Measurements from ENCODE around the gene CCDC85C.

The CCDC85C gene

GRCh38 chr14:99523704-99524055, 80.3 kb downstream of the CCDC85C start:
- H3K27ac ChIP-seq, result peak overlapping the region; percentile 57
- TF ChIP-seq, protein P1, sequence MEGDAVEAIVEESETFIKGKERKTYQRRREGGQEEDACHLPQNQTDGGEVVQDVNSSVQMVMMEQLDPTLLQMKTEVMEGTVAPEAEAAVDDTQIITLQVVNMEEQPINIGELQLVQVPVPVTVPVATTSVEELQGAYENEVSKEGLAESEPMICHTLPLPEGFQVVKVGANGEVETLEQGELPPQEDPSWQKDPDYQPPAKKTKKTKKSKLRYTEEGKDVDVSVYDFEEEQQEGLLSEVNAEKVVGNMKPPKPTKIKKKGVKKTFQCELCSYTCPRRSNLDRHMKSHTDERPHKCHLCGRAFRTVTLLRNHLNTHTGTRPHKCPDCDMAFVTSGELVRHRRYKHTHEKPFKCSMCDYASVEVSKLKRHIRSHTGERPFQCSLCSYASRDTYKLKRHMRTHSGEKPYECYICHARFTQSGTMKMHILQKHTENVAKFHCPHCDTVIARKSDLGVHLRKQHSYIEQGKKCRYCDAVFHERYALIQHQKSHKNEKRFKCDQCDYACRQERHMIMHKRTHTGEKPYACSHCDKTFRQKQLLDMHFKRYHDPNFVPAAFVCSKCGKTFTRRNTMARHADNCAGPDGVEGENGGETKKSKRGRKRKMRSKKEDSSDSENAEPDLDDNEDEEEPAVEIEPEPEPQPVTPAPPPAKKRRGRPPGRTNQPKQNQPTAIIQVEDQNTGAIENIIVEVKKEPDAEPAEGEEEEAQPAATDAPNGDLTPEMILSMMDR (conservative IDR thresholded peaks at IDR 0.05), result no peak

- TF ChIP-seq, protein P1 (conservative IDR thresholded peaks at IDR 0.05), result no peak
- peak overlapping the region; percentile 57; the same call in 1 of the 2 replicates for H3K27ac ChIP-seq
Measured at GRCh38 chr14:99522934-99523703, 80.9 kb downstream of the CCDC85C start.

- TF ChIP-seq, protein P1 (conservative IDR thresholded peaks at IDR 0.05), result no peak
- H3K27ac ChIP-seq, result no peak overlapping the region
Measured at GRCh38 chr14:99522457-99522891, 81.5 kb downstream of the CCDC85C start.

DNA sequence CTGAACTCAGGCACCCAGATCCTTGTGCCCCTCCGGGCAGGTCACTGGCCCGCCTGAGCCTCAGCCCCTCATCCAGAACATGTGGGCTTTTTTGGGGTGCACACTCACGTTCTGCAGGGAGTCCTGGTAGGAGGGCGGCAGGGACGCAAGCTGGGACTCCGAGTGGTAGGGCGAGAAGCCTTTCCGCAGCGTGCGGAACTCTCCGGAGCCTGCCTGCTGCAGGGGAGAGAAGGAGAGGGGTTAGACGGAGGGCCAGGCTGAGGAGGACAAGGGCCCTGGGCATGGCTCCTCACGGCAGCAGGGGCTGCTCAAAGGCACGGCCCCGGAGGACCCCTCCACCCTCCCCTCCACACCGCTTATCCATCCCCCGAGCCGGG, 82.0 kb downstream of the CCDC85C start:
- TF ChIP-seq, protein P1 (conservative IDR thresholded peaks at IDR 0.05), result no peak
- no peak overlapping the region for H3K27ac ChIP-seq

DNA sequence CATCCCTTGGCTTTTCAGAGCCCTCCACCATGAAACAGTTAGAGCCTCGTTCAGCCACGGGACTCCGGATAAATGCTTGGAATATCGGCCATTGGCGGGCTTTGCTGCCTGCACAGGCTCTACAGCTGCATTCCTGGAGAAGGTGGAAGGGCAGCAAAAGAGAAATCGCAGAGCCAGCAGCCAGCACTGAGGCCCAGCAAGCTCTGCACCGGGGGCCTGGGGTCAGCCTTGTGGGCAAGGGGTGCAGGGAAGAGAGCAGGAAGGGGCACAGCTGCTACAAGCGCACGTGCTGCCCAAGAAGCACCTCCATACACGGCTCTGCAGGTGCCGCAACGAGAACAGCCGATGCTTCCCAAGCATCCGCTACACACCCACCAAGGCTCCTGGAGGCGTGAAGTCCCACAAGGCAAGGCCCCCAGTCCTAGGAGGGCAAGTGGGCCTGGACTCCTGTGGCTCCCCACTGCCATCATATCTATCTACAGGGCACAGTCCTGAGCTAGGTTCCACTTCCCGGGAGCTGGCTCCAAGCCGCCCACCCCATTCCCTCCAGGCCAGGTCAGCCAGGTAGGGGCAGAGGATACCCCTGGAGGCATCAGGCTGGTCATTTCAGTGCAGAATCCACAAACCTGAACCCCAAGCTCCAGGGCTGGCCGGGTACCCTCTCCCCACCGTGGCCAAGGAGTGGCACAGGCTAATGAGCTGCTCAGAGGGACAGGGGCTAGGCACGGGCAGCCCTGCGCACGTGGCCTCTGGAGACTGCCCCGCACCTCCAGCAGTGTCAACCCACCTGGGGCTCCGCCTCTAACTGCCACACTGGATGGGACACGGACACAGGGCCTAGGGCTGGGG, 82.6 kb downstream of the CCDC85C start:
- TF ChIP-seq, protein P1 (conservative IDR thresholded peaks at IDR 0.05), result no peak
- H3K27ac ChIP-seq, result no peak overlapping the region

- TF ChIP-seq, protein P1 (conservative IDR thresholded peaks at IDR 0.05), result no peak
- no peak overlapping the region for H3K27ac ChIP-seq
Measured at GRCh38 chr14:99520571-99521081, 83.4 kb downstream of the CCDC85C start.

- TF ChIP-seq, protein P1 (conservative IDR thresholded peaks at IDR 0.05), result no peak
- H3K27ac ChIP-seq, result no peak overlapping the region
Measured at GRCh38 chr14:99519931-99520421, 84.0 kb downstream of the CCDC85C start.
